ENCODE data around the gene SLC37A1.

Gene SLC37A1

DNA sequence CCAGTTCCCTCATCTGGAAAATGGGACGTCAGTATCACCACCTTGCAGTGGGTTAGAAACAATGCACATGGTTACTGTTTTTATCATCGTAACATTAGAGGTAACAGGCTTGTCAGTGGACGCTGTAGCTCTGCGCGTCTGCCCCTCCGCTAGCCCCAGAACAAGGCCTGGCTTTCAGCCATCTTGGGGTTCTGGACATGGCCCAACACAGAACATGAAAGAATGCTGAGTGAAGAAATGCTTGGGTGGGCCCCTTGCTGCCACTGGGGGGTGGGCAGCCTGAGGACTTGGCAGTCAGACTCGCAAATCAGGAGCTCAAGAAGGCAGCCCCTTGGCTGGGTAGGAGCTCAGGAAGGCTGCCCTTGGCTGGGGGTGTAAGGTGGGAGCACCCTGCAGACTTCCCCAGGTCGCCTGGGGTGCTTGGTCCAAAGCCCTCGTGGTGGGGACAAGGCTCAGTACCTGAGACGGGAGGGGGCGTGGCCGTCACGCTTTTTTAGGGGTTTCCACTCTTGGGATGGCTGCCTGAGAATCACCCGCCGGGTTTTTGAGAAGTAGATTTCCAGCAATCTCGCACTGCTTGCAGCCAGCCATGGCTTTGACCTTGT is 51.7 kb downstream of the SLC37A1 start:
- DNase-seq (ENCODE audit: insufficient read length, low spot score), result no peak
- TF ChIP-seq POLR2A (IDR thresholded peaks at IDR 0.05; ENCODE audit: low read depth, low read length), result no peak
- no peak for FAIRE-seq

DNA sequence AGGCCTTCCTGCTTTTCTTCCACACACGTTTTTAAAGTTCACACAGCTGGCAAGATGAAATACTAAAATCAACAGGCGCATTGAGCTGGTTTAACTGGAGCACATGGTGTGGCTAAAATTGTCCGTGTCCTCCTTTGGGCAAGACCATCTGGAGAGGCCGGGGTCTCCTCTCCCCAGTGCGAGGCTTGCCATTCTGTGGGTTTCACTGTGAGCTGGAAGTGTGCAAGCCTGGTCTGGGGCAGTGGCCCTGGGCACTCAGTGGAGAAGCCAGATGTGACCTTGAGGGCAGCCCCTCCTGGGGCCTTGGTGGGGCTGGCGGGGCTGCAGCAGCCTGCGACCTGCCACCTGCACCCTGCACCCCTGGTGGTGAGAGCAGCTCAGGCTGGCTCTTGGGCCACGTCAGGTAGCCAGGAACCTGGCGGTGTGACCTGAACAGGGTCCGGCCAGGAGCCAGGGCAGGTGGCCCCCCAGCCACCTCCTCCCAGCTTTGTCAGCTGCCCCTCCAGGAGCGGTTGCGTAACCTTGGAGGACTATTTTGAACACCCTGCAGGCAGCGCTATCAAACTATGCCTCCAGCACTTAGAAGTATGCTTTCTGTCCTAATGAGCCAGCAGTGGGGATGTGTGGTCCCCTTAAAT is 52.4 kb downstream of the SLC37A1 start:
- no peak for FAIRE-seq
- DNase-seq (ENCODE audit: insufficient read length, low spot score), result no peak
- no peak for TF ChIP-seq POLR2A (IDR thresholded peaks at IDR 0.05; ENCODE audit: low read depth, low read length)

DNA sequence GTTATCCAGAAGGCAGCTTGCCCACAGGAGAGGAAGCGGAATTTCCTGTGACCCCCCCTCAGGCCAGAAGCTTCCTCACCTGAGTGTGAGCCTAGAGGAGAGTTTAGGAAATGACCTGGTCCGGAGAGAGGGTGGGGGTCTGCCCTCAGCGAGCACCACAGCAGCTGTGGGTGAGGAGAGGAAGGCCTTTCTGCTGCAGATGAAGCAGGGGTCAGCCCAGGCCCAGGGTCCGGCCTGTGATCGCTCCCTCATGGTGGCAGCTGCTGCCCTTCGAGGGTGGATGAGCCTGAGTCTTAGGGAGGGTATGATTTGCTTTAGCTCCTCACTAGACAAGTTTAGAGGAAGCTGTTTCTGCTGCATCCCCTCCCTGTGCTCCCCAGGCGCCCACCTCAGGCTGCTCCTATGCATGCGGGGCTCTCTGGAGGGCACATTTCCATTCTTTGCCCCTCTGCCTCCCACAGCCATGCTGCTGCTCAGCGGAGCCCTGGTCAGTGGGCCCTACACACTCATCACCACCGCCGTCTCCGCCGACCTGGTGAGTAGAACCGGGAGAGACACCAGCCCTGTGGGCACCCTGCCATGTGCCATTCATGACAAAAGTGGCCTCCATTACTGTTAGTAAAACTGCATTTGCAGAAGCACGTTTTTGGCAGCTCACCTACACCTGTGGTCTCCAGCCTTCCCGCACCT is 53.0 kb downstream of the SLC37A1 start:
- no peak for TF ChIP-seq POLR2A (IDR thresholded peaks at IDR 0.05; ENCODE audit: low read depth, low read length)
- DNase-seq (ENCODE audit: insufficient read length, low spot score) (no peak), FAIRE-seq (no peak)

DNA sequence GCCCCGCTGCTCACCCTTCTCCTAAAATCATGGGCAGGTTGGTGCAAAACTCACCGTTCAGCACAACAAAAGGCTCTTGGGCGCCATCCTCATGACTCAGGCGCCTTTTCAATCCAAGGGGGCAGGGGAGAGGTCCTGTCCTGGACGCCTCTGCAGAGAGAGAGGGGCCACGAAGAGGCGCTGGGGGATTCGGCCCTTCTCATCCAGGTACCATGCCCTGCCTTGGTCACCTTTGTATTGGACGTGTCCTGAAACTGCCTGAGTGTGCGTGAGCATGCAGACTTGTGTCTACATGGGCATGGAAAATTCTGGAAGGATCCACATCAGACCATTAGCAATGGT is 53.5 kb downstream of the SLC37A1 start:
- TF ChIP-seq POLR2A (IDR thresholded peaks at IDR 0.05; ENCODE audit: low read depth, low read length), result no peak
- FAIRE-seq (no peak), DNase-seq (ENCODE audit: insufficient read length, low spot score) (no peak)

DNA sequence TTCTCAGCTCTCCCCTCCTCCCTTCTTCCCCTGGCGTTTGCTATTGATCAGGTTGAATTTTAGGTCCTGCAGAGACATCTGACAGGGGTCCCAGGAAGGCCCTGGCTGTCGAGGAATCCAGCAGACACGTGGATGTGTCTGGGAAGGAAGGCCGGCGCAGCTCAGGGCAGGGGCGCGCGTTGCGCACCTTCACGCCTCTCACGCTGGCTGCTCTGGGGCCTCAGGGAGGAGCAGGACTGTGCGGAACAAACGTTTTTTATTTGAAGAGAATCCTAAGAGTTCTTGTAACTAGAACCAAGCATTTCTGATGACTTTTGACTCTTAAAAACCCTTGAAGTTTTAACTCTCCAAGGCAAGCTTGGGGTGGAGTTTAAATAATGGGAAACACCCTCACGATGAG is 54.2 kb downstream of the SLC37A1 start:
- no peak for FAIRE-seq
- no peak for TF ChIP-seq POLR2A (IDR thresholded peaks at IDR 0.05; ENCODE audit: low read depth, low read length)
- DNase-seq (ENCODE audit: insufficient read length, low spot score), result no peak

DNA sequence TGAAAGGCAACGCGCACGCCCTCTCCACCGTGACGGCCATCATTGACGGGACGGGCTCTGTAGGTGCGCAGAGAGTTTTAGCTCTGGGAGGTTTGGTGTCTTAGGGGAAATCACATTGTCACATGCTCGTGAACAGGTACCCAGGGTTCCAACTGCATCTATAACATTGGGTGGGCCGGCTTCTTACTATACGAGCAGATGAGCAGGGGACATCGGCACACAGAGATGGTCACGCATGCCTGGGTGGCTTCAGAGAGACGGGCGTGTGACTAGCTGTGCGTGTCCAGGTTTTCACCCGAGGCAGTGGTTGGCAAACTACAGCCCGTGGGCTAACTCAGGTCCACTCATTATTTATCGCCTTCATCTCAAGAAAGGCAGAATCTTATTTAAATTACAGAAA is 54.7 kb downstream of the SLC37A1 start:
- no peak for TF ChIP-seq POLR2A (IDR thresholded peaks at IDR 0.05; ENCODE audit: low read depth, low read length)
- no peak for DNase-seq (ENCODE audit: insufficient read length, low spot score)
- FAIRE-seq, result no peak

DNA sequence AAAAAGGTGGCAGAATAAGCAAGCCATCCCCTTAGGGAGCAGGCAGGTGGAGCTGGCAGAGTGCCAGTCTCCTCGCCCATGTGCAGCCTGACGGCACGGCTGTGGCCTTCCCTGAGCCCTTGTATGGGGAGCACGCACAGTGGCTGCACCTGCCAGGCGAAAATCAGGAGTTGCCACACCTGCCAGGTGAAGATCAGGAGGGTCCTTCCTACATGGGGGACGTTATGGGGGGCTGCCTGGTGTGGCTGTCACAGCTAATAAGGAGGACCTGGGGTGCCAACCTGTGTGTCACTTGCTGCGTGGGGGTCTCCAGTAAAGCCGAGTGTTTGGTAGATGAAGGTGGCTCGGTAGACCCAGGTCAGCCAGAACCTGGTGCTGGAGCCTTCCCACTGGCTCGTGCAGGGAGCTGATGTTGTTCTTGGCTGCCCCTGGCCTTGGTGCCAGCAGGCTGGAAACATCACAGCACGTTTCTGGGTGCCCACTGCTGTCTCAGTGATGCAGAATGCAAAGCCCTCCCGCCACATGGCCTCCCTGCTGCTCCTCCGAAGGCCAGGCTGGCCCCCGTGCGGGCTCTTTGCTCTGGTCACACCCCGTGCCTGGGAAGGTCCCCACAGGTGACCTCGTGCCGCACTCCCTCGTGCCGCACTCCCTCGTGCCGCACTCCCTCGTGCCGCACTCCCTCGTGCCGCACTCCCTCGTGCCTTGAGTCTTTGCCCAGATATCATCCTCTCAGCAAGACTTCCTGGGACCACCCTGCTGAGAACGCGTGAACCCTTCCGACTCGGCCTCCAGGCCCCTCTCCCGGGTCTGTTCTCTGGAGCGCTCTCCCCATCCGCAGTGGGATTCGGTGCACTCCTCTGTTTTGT is 55.4 kb downstream of the SLC37A1 start:
- no peak for FAIRE-seq
- TF ChIP-seq POLR2A (IDR thresholded peaks at IDR 0.05; ENCODE audit: low read depth, low read length), result no peak
- no peak for DNase-seq (ENCODE audit: insufficient read length, low spot score)

DNA sequence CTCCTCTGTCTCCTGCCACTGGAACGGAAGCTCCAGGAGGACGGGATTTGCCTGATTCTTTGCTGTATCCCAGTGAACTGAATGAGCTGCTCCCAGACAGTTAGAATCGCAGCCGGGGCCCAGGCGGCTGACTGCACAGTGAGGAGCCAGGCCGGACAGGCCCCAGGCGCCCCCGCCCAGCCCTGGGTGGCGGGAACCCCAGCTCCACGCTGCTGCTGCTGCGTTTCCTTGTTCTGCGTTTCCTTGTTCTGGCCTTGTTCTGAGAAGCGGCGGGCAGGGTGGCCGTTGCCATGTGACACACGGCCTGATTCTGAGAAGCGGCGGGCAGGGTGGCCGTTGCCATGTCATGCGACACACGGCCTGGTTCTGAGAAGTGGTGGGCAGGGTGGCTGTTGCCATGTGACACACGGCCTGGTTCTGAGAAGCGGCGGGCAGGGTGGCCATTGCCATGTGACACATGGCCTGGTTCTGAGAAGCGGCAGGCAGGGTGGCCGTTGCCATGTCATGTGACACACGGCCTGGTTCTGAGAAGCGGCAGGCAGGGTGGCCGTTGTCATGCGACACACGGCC is 56.2 kb downstream of the SLC37A1 start:
- FAIRE-seq (no peak), DNase-seq (ENCODE audit: insufficient read length, low spot score) (no peak)
- no peak for TF ChIP-seq POLR2A (IDR thresholded peaks at IDR 0.05; ENCODE audit: low read depth, low read length)

DNA sequence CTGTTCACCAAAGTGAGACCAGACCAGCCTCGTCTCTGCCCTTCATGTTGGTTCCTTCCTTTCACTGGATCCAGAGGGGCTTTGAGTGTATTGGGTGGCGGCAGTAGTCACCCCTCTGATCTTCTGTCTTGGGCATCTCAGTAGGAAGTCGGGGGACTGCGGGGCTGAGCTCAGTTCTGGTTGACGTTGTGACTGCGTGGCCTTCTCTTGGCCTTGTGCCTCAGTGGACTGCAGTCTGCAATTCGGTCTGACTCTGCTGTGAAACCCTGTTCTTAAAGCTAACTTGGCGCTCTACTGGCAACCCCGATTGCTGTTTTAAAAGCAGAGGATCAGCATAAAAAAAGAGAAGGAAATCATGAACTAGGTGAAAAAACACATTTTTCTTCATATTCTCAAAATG is 56.7 kb downstream of the SLC37A1 start:
- no peak for FAIRE-seq
- TF ChIP-seq POLR2A (IDR thresholded peaks at IDR 0.05; ENCODE audit: low read depth, low read length), result no peak
- no peak for DNase-seq (ENCODE audit: insufficient read length, low spot score)

DNA sequence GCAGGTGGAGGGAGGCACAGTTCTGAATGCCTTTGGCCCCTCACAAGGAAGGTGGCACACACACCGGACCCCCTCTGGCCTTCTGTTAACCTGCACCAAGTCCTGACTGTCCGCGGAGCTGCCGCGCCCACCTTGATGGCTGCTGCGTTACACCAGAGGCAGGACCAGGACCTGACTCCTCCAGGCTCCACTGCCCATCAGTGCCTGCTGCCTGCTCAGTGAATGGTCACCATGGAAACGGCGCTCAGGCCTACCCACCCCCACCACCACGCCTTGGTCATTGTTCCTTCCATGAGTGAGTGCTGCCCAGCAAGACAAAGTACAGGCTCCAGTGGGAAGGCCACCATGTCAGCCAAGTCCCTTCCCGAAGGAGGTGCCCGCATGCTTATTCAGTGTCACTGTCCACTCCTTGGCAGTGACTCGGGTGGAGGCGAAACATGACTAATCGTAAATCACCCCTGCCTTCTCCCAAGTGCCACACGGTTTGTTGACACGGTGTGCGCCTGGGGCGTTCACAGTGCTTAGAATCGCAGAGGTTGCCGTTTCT is 57.3 kb downstream of the SLC37A1 start:
- FAIRE-seq (no peak), DNase-seq (ENCODE audit: insufficient read length, low spot score) (no peak)
- TF ChIP-seq POLR2A (IDR thresholded peaks at IDR 0.05; ENCODE audit: low read depth, low read length), result no peak

DNA sequence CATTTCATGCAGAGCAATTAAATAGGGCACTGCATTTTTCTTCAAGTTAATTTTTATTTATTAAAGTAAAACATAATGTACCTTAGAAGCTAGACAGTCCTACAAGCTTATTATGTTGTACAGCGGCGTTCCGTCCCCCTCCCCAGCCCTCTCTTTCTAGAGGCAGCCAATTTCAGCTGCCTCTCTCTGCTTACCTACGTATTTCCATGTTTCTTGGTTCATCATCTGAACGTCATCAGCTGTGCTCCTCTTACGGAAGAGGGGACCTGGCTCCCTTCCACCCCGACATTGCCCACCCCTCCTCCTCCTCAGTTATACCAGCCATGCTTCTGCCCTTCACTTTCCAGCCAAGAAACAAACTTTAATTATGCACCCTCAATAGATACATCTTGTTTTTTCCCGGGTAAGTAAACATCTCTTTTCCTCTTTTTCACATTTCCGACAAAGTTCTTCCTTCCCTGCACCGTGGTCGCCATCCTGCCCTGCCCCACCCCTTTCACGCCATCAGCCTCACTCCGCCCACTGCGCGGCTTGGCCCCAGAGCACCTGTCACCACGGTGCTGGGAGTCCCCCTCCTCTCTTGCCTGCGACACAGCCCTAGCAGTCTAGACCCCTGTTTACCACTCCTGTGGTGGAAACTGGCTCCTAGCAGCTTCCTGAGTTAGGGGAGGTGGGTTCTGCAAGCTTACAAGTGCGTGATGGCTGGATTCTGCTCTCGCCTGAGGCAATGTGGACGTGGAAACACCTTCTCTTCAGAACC is 57.9 kb downstream of the SLC37A1 start:
- no peak for DNase-seq (ENCODE audit: insufficient read length, low spot score)
- FAIRE-seq, result no peak
- no peak for TF ChIP-seq POLR2A (IDR thresholded peaks at IDR 0.05; ENCODE audit: low read depth, low read length)

DNA sequence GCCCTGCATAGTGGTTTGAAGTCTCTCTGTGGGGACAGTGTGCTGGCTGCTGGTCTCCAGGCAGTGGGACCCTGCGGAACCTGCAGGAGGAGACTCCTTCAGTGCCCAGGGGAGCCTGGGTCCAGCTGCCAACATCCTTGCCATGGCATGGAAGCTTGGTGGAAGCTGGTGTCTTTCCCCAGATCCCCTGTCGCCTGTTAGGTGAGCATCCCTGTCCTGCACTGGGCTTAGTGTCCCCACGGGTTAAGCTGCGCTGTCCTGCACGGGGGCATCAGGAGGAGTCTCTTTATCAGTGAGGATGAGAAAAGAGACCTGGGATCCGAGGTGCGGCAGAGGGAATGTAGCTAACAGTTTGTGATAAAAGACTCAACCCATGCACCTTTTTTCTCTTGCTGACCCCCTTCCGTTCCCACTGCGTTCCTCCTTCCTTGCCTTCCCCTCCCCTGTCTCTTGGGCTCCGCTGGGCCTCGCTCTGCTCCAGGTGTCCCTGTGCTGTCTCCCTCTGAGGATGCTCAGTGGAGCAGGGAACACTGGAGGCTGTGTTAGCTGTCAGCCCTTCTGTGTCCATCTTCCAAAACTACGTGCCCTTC is 59.3 kb downstream of the SLC37A1 start:
- FAIRE-seq (no peak), DNase-seq (ENCODE audit: insufficient read length, low spot score) (no peak)
- TF ChIP-seq POLR2A (IDR thresholded peaks at IDR 0.05; ENCODE audit: low read depth, low read length), result no peak
